GM19099 (cell line): ENCODE results near the gene GPD2.
A peak's percentile ranks its signal among the peaks of the same experiment; 100 is the strongest.

Experiments
- POLR2A ChIP-seq: IDR thresholded peaks from 3 replicates; pipeline ENCODE4 v1.6.1; 2011; ENCODE audit warnings: low read depth; ENCODE audit not compliant: insufficient read length; ENCODE audit errors: extremely low read depth

GPD2 gene

DNA sequence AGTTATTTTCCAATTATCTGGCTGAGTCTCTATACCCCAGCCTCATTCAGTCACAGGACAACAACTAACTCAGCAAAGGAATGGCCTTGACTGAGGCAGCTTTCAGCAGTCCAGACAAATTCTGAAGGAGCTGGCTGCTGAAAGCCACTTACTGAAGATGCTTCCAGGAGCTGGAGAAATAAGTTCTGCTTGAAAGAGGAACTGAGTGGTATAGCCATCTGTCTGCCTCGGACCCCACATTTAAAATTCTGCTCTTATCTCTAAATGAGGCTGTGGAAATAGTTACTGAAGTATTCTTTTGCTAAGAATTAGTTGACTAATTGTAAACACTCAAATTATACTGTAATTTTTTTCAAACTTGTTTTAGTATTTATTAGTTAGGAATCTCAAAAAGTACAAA is 9.1 kb upstream of the GPD2 start:
- no peak for TF ChIP-seq POLR2A

DNA sequence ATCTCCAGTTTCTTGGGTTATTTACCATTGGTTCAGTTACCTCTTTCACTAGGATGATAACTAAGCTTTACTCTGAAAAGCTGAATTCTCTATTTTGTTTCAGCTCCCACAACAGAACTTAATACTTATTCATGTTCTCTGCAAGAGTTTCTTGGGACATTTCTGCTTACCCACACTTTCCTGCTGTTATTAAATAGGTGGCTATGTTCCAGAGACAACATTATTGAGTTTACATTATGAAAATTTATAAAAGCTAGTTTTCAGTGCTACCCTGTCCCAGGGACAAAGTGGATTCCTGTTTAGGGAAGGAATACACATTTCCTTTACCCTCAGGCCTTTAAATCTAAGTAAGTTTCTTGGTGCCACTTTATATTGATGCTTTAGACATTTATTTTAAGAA is 7.0 kb upstream of the GPD2 start:
- TF ChIP-seq POLR2A, result no peak

DNA sequence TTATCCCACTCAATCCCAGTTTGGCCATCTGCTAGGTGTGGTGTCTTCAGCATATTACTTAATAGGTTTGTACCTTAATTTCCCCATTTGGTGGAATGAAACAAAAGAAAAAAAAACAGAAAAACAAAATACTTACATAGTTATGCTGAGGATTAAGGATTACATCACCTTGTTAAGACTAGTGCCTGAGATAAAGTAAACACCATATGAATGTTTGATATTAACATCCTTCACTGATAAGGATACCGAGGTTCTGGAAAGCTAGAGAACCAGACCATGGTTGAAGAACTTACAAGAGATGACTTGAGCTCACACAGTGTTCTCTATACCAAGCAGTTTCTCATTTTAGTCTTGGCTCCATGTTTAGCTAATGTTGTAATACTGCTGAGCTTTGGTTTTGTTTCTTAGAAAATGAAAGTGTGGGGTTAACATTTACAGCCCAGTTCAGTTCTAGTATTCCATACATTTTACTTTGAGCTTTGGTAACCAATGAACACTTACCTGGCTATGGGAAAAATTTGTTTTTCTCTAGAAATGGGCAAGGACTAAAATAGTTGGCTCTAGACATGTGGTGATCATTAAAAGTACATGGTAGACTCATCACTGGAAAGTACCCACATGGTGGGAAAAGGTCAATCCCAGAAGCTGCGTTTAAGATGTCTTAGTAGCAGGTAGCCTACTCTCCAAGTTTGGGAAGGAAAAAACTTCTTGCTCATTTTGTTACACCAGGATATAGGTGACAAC is 5.8 kb upstream of the GPD2 start:
- no peak for TF ChIP-seq POLR2A

GRCh38 chr2:156430980-156431358 is 5.2 kb upstream of the GPD2 start:
- no peak for TF ChIP-seq POLR2A

DNA sequence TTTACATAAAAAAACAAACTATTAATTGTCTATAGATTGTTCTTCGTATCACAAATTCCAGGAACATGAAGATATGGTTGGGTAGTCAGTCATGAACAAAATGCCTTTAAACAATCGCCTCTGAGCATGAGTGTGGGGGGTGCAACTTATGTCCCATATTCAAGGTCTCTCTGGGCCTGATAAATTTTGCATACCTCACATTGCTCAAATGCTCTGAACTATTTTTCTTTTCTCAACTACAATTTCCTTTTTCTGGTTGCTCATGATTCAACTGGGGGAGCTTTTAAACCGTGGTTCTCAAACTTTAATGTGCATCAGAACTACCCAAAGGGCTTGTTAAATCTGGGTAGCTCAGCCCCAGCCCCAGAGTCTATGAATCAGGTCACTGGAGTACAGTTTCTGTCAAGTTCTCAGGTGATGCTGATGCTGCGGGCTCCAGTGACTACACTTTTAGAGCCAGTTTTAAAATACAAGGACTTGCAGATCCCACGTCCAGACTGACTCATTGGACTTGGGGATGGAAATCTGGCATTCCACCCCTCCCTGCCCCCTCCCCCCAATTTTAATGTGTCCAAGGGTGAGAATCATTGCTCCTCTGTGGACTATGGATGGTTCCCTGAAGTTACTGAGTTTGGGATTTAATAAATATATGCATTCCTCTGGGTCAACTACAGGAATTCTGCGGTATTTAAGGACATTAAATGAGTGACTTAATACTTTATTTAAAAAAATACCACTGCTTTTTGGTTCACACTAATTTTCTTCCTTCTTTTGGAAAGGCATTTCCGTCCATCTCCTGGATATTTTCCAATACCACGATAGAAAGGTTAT is 1.5 kb upstream of the GPD2 start:
- TF ChIP-seq POLR2A, result no peak

- no peak for TF ChIP-seq POLR2A
Observed at GRCh38 chr2:156435396-156435717, 822 bp upstream of the GPD2 start.

GRCh38 chr2:156436497-156437085 is 412 bp downstream of the GPD2 start:
- TF ChIP-seq POLR2A, result peak; percentile 6

DNA sequence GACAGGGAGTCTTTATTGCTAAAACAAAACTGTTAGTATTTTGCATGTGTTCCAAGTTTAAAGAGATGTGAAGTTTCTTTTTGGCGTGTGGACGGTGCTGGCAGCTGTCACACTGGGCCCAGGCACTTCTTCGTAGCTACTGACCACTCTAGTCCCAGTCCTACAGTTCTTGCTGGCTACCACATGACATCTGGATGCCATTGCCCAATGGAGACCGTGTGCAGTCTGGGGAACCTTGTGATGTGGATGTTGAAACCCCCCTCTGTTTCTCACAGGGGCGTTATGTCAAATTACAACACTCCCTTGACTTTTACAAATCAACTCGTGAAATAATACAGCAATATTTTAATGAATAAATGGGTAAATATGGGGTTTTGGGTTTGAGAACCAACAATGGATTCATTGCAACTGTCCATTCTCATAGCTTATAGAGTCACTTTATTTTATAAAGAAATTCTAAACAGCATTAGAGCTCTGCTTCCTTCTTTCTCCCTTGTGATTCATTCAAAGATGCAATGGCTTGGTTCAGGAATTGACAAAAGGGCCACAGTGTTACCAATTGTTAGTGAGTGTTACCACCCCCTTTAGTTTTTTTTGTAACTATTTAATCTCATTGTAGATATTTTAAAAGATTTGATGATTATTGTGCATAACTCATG is 1.2 kb downstream of the GPD2 start:
- peak; percentile 12 for TF ChIP-seq POLR2A

DNA sequence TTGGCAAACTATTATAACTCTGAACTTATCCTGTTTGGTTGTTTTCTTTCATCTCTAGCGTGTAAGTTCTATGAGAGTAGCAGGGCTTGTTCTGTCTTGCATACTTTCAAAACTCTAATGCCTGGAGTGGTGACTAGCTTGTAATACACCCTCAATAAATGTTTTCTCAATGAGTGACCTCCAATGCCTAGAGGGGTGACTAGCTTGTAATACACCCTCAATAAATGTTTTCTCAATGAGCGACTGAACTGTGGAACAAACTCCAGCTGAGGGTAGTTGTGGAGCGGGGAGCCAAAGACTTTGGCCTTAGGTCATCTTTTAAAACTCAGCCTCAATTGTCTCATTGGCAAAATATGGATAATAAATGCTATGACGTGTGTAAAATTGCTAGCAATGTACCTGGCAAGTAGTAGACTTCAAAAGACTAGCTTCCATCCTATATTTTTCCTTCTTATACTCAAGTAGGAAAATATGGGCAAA is 1.8 kb downstream of the GPD2 start:
- no peak for TF ChIP-seq POLR2A

- no peak for TF ChIP-seq POLR2A
Observed at GRCh38 chr2:156443089-156443488, 6.9 kb downstream of the GPD2 start.

DNA sequence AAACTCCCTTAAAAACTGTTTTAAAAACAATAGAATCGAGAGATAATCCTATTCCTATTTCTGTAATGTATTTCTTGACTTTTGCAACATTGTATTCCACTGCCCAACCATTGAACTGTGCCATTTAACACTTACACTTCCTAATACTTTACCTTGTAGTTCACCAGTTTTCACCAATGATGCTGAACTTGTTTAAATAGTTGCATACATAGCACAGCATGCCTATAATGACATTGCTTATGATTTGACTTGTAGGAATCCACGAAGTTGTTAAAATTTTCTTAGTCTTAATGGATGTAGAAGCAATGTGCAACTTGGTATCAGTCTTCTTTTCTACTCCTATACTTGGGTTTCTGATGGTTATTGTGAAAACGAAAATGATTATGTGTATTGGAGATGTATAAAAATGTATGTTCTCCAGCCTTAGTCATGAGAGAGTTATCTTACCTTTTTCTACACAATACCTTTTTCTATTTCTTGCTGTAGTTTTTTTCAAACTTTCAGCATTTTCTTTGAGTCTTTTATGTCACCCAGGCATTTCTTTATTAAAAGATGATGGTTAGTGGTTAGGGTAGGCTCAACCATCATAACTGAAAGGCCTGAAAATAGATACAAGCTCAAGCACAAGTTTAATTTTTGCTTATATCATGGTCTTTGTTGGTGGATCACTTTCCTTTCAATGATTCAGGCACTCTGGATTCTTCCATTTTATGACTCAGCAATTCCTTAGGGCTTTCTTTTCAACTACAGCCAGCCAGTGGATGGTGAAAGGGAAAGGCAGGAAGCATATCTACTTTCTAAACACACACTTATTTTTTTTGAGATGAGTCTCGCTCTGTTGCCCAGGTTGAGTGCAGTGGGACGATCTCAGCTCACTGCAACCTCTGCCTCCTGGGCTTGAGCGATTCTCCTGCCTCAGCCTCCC is 9.4 kb downstream of the GPD2 start:
- TF ChIP-seq POLR2A, result no peak

DNA sequence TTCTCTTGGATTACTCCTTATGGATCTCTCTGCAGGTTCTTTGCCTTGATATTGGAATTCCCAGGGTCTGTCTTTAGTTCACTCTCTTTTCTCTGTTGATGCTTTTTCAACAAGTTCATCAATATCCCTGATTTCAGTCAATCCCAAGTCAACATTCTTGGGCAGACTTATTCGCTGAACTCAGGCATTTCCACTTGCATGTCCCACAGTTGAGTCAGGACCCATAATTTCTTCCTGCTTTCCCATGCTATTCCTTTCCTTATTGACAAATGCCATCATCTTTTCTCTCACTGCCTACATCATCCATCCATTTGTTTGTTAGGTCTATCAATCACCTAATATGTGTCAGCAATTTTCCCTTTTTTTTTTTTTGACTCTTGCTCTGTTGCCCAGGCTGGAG is 11.6 kb downstream of the GPD2 start:
- TF ChIP-seq POLR2A, result no peak

DNA sequence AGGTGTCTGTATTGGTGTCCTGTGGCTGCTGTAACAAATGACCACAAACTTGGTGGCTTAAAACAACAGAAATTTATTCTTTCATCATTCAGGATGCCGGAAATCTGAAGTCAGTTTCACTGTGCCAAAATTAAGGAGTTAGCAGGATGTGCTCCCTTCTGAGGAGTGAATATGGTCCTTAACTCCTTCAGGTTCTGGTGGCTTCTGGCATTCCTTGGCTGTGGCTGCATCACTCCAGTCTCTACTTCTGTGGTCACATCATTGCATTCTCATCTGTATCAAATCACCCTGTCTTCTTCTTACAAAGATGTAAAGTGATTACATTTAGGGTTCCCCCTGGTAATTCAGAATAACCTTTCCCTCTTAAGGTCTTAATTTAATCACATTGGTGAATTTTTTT is 12.6 kb downstream of the GPD2 start:
- no peak for TF ChIP-seq POLR2A

DNA sequence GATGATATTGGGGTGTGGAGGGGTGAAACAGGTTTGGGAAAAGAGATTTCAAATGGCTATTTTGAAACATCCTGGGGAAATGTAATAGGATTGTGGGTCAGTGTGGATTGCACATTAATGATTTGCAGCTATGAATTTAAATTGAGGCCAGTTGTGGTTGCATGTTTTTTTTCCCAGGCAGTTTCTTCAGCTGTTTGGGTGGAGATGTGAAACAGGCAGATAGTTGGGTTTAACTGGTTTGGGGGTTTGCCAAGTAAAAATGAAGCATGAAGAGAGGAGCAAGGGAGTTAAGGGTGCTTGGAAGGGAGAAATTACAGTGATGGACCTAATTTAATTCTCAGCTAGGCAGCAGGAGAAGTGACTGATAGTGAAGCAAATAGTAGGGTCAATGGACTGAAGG is 16.8 kb downstream of the GPD2 start:
- no peak for TF ChIP-seq POLR2A
